Tibial nerve (tissue), 4 donors: Measurements from ENCODE around the gene CCT6B.

ENCODE experiments used
- CTCF ChIP-seq, 5 experiments: fragments of 200-600 bp in 3 of 5; fragments of 450-650 bp in 2 of 5; sonication (generic) in 3 of 5; IDR thresholded peaks; one replicate each; pipeline ENCODE4 v1.5.1; 2016 to 2019; ENCODE audit warnings: antibody characterized with exemption in 5 of 5, mild to moderate bottlenecking in 3 of 5, moderate library complexity in 2 of 5
- EP300 ChIP-seq, 2 donors: sonication (generic); formaldehyde crosslinking; IDR thresholded peaks; one replicate each; pipeline ENCODE4 v1.6.1; 2017; ENCODE audit warnings: antibody characterized with exemption in 2 of 2, mild to moderate bottlenecking in 1 of 2

GRCh38 chr17:34926661-34927060 is 34.6 kb downstream of the CCT6B start:
- TF ChIP-seq EP300 (IDR thresholded peaks at IDR 0.05) (no peak), CTCF (IDR thresholded peaks at IDR 0.05) (no peak)
